Lower leg skin (tissue), 3 donors: ENCODE measurements around the gene CLHC1.

ENCODE experiments used
- POLR2A ChIP-seq, 2 donors: fragments of 450-650 bp; IDR thresholded peaks; one replicate each; pipeline ENCODE4 v1.6.1; 2016 to 2017; ENCODE audit warnings: antibody characterized with exemption in 2 of 2, mild to moderate bottlenecking in 1 of 2, moderate library complexity in 1 of 2
- TF ChIP-seq, protein P1 (sequence below), 3 donors: fragments of 450-650 bp; IDR thresholded peaks; one replicate each; pipeline ENCODE4 v1.5.1; 2016; ENCODE audit warnings: antibody characterized with exemption in 3 of 3, mild to moderate bottlenecking in 3 of 3, moderate library complexity in 2 of 3

DNA sequence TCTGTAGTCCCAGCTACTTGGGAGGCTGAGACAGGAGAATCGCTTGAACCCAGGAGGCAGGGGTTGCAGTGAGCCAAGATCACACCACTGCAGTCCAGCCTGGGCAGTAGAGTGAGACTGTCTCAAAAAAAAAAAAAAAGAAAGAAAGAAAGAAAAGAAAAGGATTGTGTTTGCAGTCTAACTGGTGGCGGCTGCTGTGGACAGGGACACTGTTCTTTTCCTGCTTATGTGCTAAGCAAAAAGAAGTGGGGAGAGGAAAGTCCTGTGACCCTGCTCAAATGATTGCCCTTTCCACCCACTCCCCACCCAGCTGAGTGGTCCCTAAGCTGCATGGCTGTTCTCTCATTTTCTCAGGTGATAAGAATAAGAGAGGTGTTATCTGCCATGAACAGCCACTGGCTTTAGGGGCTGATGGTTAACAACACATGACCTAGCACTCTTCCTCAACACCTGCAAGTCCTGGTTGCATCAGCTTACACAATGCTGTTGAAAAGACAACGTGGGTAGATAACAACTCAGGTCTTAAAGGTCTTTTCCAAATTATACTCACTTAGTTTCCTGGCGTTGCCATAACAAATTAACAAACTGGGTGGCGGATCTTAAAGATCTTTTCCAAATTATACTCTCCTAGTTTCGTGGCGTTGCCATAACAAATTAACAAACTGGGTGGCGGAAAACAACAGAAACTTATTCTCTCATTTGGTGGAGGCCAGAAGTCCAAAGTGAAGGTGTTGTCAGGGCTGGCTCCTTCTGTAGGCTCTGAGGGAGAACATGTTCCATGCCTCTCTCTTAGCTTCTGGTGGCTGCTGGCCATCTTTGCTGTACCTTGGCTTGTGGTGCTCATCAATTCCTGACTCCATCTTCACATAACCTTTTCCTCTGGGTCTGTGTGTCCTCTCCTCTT lies 91.5 kb downstream of the CLHC1 start:
- TF ChIP-seq, protein P1, sequence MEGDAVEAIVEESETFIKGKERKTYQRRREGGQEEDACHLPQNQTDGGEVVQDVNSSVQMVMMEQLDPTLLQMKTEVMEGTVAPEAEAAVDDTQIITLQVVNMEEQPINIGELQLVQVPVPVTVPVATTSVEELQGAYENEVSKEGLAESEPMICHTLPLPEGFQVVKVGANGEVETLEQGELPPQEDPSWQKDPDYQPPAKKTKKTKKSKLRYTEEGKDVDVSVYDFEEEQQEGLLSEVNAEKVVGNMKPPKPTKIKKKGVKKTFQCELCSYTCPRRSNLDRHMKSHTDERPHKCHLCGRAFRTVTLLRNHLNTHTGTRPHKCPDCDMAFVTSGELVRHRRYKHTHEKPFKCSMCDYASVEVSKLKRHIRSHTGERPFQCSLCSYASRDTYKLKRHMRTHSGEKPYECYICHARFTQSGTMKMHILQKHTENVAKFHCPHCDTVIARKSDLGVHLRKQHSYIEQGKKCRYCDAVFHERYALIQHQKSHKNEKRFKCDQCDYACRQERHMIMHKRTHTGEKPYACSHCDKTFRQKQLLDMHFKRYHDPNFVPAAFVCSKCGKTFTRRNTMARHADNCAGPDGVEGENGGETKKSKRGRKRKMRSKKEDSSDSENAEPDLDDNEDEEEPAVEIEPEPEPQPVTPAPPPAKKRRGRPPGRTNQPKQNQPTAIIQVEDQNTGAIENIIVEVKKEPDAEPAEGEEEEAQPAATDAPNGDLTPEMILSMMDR (IDR thresholded peaks at IDR 0.05), result no peak
- TF ChIP-seq POLR2A (IDR thresholded peaks at IDR 0.05), result no peak
